GM18526 (cell line): ENCODE measurements around the gene C9orf43.

Experiments
- POLR2A ChIP-seq: IDR thresholded peaks from 3 replicates; pipeline ENCODE4 v1.6.1; 2011; ENCODE audit not compliant: insufficient read length; ENCODE audit errors: extremely low read depth

C9orf43 gene

GRCh38 chr9:113401027-113401792 lies 9.3 kb upstream of the C9orf43 start, which contains the start of gene ALAD:
Gene ALAD (minus strand): TSS chr9:113401284. CDS start chr9:113393559, 7,725 bp downstream.
- TF ChIP-seq POLR2A: peak; percentile 70

GRCh38 chr9:113403646-113404045 lies 6.9 kb upstream of the C9orf43 start:
- no peak for TF ChIP-seq POLR2A

- TF ChIP-seq POLR2A: no peak
These were observed 1.1 kb upstream of the C9orf43 start for GRCh38 chr9:113409481-113409880.

GRCh38 chr9:113409883-113410206 lies 702 bp upstream of the C9orf43 start:
- no peak for TF ChIP-seq POLR2A

GRCh38 chr9:113416149-113416721 lies 5.7 kb downstream of the C9orf43 start:
- TF ChIP-seq POLR2A: peak; percentile 15

DNA sequence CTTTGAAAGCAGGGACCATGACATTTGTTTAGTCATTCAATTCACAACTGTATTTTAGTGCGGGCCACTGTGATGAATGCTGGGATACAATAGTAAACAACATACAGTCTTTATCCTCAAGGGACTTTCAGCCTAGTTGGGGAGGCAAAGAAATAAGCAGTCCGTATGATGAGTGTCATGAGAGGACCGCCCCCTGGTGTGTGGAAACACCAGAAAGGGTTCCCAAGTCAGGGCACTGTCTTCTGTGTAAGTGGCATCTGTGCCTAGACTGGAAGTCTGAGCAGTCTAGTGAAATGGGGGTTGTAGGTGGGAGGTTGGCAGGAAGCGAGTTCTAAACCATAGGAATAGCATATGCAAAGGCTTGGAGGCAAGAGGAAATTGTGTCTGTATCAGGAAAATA lies 6.8 kb downstream of the C9orf43 start:
- no peak for TF ChIP-seq POLR2A

GRCh38 chr9:113421726-113422125 lies 11.2 kb downstream of the C9orf43 start:
- no peak for TF ChIP-seq POLR2A

DNA sequence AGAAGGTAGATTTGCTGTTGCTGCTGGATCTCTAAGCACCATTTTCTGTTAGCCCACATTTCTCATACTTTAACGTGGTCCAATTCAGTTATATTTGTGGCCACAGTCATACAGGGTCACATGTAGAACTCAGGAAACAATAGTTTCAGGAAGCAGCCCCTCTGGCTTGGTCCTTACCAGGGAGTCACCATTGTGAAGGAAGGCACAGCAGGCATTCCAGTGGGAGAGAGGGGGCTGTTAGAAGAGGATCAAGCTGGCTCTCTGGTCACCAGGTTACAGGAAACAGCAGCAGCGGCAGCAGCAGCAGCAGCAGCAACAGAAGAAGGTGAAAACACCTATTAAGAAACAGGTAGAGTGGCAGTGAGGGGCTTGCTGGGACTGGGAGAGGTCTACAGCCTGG lies 14.5 kb downstream of the C9orf43 start:
- no peak for TF ChIP-seq POLR2A

- TF ChIP-seq POLR2A: no peak
These were observed 16.2 kb downstream of the C9orf43 start for GRCh38 chr9:113426701-113427100.

- no peak for TF ChIP-seq POLR2A
These were observed 17.1 kb downstream of the C9orf43 start for GRCh38 chr9:113427629-113428028.

DNA sequence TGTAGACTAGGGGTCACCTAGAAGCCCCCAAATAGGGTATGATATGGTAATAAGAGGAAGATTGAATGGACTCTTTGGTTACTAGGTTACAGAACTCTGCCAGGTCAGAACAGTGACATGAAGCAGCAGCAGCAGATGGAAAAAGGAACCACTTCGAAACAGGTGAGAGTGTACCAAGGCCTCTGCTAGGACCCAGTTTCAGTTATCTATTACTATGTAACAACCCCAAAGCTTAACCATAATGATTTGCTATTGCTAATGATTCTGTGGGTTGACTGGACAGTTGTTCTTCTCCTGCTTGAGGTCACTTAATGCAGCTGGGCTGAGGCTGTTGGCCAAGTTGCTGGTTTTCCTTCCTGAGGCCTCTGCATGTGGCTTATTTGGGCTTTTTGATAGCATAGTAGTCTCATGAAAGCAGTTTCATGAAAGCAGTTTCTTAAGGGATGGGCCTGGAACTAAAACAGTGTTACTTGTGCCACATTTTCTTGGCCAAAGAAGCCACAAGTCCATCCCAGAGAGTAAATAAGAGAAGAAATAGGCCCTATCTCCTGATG lies 17.6 kb downstream of the C9orf43 start:
- no peak for TF ChIP-seq POLR2A

DNA sequence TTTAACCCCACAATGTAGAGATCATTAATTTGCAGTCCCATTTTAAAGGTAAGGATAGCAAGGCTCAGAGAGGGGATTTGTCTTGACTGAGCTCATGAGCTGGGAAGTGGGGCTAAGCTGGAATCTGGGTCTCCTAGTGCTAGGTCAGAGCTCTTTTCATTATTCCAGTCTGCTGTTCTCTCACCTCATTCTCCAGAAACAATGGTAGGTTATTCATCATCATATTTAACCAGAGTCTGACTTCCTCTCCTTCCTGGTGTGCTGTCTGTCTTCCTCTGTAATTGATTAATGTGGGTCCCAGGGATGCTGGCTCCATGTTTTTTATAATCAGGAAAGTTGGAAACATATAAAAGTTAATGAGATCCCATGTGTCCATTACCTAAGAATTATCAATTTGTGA lies 20.6 kb downstream of the C9orf43 start:
- TF ChIP-seq POLR2A: no peak

GRCh38 chr9:113436728-113437515 lies 26.4 kb downstream of the C9orf43 start:
- no peak for TF ChIP-seq POLR2A

DNA sequence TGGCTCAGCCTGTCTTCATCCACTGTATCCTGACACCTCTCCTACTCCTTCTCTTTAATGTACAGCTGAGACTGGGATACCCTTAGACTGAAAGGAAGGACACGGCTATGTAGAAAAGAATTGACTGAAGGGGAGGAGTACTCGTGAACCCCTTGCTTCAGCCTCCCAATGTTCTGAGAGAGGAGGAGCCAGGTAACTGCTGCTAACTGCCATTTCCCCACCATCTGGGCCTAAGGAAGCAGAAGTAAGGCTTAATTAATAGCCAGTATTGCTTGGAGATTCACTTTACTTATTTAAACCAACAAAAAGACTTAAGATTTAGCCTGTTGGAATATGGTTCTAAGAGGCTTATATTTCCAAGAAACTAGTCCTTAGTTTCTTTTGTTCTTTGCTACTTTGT lies 34.2 kb downstream of the C9orf43 start:
- no peak for TF ChIP-seq POLR2A

- no peak for TF ChIP-seq POLR2A
These were observed 35.8 kb downstream of the C9orf43 start for GRCh38 chr9:113446323-113446740.

GRCh38 chr9:113449376-113449775 lies 38.8 kb downstream of the C9orf43 start:
- TF ChIP-seq POLR2A: no peak
